HEK293 (cell line): ENCODE measurements around the gene ECE1.

Source experiments
- ZFP37 ChIP-seq: fragments of 450-650 bp; formaldehyde crosslinking; IDR thresholded peaks from 2 replicates; pipeline ENCODE4 v1.5.1; 2016; ENCODE audit warnings: missing biosample characterization, missing genetic modification characterization
- ZNF335 ChIP-seq: fragments of 450-650 bp; formaldehyde crosslinking; conservative IDR thresholded peaks from 2 replicates; pipeline ENCODE4 v1.5.1; 2016; ENCODE audit warnings: missing biosample characterization, missing genetic modification characterization
- ZNF549 ChIP-seq: fragments of 450-650 bp; IDR thresholded peaks from 2 replicates; pipeline ENCODE4 v1.5.1; 2018; ENCODE audit warnings: missing biosample characterization, missing genetic modification characterization, mild to moderate bottlenecking, inconsistent platforms, moderate library complexity
- TF ChIP-seq, protein P1 (sequence below): fragments of 450-650 bp; formaldehyde crosslinking; IDR thresholded peaks from 2 replicates; pipeline ENCODE4 v1.5.1; 2016; ENCODE audit warnings: missing biosample characterization, missing genetic modification characterization
- TF ChIP-seq, protein P2 (sequence below): fragments of 450-650 bp; formaldehyde crosslinking; IDR thresholded peaks from 2 replicates; pipeline ENCODE4 v1.5.1; 2016; ENCODE audit warnings: missing biosample characterization, missing genetic modification characterization, borderline replicate concordance

DNA sequence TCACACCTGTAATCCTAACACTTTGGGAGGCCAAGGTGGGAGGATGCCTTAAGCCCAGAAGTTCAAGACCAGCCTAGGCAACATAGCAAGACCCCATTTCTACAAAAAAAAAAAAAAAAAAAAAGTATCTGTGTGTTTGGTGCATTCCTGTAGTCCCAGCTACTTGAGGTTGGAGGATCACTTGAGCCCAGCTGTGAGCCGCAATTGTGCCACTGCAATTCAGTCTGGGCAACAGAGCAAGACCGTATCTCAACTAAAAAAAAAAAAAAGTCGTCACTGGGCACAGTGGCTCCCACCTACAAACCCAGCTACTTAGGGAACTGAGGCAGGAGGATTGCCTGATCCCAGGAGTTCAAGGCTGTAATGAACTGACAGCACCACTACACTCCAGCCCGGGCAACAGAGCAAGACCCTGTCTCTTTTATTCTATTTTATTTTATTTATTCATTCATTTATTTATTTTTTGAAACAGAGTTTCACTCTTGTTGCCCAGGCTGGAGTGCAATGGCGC is 105.0 kb downstream of the ECE1 start:
- no peak for TF ChIP-seq ZNF549 (tag by site-specific recombination)
- TF ChIP-seq, protein P1, sequence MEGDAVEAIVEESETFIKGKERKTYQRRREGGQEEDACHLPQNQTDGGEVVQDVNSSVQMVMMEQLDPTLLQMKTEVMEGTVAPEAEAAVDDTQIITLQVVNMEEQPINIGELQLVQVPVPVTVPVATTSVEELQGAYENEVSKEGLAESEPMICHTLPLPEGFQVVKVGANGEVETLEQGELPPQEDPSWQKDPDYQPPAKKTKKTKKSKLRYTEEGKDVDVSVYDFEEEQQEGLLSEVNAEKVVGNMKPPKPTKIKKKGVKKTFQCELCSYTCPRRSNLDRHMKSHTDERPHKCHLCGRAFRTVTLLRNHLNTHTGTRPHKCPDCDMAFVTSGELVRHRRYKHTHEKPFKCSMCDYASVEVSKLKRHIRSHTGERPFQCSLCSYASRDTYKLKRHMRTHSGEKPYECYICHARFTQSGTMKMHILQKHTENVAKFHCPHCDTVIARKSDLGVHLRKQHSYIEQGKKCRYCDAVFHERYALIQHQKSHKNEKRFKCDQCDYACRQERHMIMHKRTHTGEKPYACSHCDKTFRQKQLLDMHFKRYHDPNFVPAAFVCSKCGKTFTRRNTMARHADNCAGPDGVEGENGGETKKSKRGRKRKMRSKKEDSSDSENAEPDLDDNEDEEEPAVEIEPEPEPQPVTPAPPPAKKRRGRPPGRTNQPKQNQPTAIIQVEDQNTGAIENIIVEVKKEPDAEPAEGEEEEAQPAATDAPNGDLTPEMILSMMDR (tag by site-specific recombination): no peak
- no peak for TF ChIP-seq ZFP37
- TF ChIP-seq ZNF335 (tag by site-specific recombination): no peak
- TF ChIP-seq, protein P2, sequence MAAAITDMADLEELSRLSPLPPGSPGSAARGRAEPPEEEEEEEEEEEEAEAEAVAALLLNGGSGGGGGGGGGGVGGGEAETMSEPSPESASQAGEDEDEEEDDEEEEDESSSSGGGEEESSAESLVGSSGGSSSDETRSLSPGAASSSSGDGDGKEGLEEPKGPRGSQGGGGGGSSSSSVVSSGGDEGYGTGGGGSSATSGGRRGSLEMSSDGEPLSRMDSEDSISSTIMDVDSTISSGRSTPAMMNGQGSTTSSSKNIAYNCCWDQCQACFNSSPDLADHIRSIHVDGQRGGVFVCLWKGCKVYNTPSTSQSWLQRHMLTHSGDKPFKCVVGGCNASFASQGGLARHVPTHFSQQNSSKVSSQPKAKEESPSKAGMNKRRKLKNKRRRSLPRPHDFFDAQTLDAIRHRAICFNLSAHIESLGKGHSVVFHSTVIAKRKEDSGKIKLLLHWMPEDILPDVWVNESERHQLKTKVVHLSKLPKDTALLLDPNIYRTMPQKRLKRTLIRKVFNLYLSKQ: no peak
